Measurements from ENCODE around the gene KRT75.

KRT75 gene

DNA sequence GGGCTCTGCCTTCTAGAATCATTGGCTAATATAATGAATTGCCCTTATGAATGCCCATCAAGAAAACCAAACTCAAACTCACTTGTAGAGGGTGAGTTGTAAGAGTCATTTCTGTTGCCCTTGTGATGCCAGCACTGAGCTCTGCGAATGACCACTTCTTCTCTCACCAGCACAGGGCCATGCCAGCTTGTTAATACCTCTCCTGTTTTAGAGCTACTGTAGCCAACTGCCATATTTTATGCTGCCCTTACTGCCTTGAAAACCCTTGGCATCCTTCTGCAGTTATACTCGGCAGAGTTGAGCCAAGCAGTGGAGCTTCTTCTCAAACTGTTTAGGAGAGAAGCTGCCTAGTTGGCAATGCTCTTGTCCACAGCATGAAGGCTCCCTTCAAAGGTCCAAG, 8.1 kb downstream of the KRT75 start:
- H3K9ac ChIP-seq (ENCODE audit: low read length) = no peak overlapping the region
- H2BK15ac ChIP-seq (replicated peaks; ENCODE audit: low read depth) = no peak overlapping the region
- no peak overlapping the region for H2AK5ac ChIP-seq (ENCODE audit: low read length)
- no peaks in the 10 kb centered on the region for H3K79me1 ChIP-seq (ENCODE audit: low read length)
- no peak overlapping the region for H2BK120ac ChIP-seq (ENCODE audit: low read depth, low read length)
- no peak overlapping the region for H3K56ac ChIP-seq (ENCODE audit: low read length)
- no peak overlapping the region for H3K4me3 ChIP-seq (ENCODE audit: low read length)
- H3K4ac ChIP-seq (ENCODE audit: low read depth, low read length) = no peak overlapping the region
- no peak overlapping the region for H3K23ac ChIP-seq (ENCODE audit: low read length)
- no peak overlapping the region for H3K27ac ChIP-seq (ENCODE audit: low read depth, low read length)
- WGBS (ENCODE audit: extremely low coverage, insufficient coverage, low lambda C conversion rate) = no CpG with 5 or more reads among the region's 2 CpGs
- no peaks in the 10 kb centered on the region for H3K36me3 ChIP-seq (ENCODE audit: control insufficient read depth, insufficient read depth, low read length)
- DNase-seq = no peak
- no peak overlapping the region for H2BK5ac ChIP-seq (ENCODE audit: low read length)
- no peak overlapping the region for H4K5ac ChIP-seq (ENCODE audit: low read length)
- no peak overlapping the region for H3K18ac ChIP-seq (ENCODE audit: low read length)
- no peaks in the 10 kb centered on the region for H3K4me1 ChIP-seq (ENCODE audit: control insufficient read depth, low read depth, low read length)
- no peak overlapping the region for H3K4me2 ChIP-seq (ENCODE audit: low read length)
- no peaks in the 10 kb centered on the region for H3K79me2 ChIP-seq (ENCODE audit: control insufficient read depth, insufficient read depth, low read length)
- H3K27me3 ChIP-seq (ENCODE audit: insufficient read depth, low read length, poor library complexity) = no peaks in the 10 kb centered on the region
- no peak overlapping the region for H4K8ac ChIP-seq (ENCODE audit: low read depth, low read length)

DNA sequence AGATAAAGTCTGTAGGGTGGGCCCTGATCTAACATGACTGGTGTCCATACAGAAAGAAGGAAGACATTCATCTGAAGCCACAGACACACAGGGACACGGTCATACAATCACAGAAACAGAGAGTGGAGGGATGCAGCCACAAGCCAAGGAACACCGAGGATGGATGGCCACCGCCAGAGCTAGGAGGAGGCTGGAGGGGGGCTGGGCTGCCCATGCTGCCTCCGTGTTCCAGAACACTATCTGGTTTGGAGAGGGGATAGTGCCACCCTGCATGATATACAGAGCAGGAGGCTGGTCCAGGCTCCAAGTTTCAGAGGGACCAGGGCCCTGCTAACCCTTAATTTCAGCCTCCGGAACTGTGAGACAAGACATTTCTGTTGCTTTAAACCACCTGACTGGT, 8.7 kb downstream of the KRT75 start:
- no peak overlapping the region for H3K4me3 ChIP-seq (ENCODE audit: low read length)
- no peaks in the 10 kb centered on the region for H3K79me2 ChIP-seq (ENCODE audit: control insufficient read depth, insufficient read depth, low read length)
- no peak for DNase-seq
- no peaks in the 10 kb centered on the region for H3K27me3 ChIP-seq (ENCODE audit: insufficient read depth, low read length, poor library complexity)
- no CpG with 5 or more reads among the region's 5 CpGs for WGBS (ENCODE audit: extremely low coverage, insufficient coverage, low lambda C conversion rate)
- no peaks in the 10 kb centered on the region for H3K79me1 ChIP-seq (ENCODE audit: low read length)
- H2BK120ac ChIP-seq (ENCODE audit: low read depth, low read length) = no peak overlapping the region
- H3K56ac ChIP-seq (ENCODE audit: low read length) = no peak overlapping the region
- no peak overlapping the region for H3K27ac ChIP-seq (ENCODE audit: low read depth, low read length)
- no peak overlapping the region for H3K9ac ChIP-seq (ENCODE audit: low read length)
- no peaks in the 10 kb centered on the region for H3K4me1 ChIP-seq (ENCODE audit: control insufficient read depth, low read depth, low read length)
- H3K36me3 ChIP-seq (ENCODE audit: control insufficient read depth, insufficient read depth, low read length) = no peaks in the 10 kb centered on the region
- H3K23ac ChIP-seq (ENCODE audit: low read length) = no peak overlapping the region
- no peak overlapping the region for H3K4ac ChIP-seq (ENCODE audit: low read depth, low read length)
- H4K8ac ChIP-seq (ENCODE audit: low read depth, low read length) = no peak overlapping the region
- no peak overlapping the region for H3K18ac ChIP-seq (ENCODE audit: low read length)
- H2BK5ac ChIP-seq (ENCODE audit: low read length) = no peak overlapping the region
- no peak overlapping the region for H3K4me2 ChIP-seq (ENCODE audit: low read length)
- no peak overlapping the region for H4K5ac ChIP-seq (ENCODE audit: low read length)
- H2AK5ac ChIP-seq (ENCODE audit: low read length) = no peak overlapping the region
- no peak overlapping the region for H2BK15ac ChIP-seq (replicated peaks; ENCODE audit: low read depth)

DNA sequence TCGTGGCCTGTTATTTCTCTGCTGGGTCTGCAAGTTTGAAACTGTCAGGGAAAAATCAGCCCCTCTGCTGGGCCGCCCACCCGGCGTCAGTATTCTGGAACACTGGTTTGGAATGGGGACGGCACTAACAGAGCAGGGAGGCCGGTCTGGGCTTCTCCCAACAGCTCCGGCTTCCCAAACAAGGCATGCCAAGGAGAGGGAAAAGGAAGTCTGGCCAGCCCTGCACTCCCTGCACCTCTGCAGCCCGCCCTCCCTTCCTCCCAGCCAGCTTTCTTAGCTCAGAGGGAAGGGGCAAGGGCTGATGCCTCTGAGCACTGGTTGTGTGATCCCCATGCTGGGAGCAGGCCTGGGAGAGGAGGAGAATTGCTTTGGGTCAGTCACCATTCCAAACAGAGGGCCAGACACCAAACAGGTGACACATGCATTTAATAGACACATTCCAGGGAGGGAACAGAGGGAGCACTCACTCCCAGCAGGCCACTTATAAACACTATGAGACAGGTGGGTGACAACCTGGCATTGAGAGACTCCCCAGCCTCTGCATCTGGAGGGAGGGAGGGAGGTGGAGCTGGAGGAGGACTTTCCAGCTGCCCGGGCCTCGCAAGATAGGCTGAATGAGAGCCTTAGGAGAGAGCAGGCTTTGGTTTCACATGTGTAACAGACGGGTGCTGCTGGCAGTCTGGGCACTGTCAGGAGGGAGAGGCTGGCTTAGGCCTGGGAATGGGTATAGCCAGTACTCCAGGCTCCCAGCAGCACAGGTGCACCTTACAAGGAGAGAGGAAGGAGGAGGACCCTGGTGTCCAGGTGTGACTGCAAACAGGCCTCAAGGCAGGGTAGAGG, 10.3 kb downstream of the KRT75 start:
- Histone ChIP-seq H2BK120ac (ENCODE audit: low read depth, low read length) (no peak overlapping the region), H3K79me1 (ENCODE audit: low read length) (no peaks in the 10 kb centered on the region), H3K4me3 (ENCODE audit: low read length) (no peak overlapping the region), H3K4ac (ENCODE audit: low read depth, low read length) (no peak overlapping the region), H2AK5ac (ENCODE audit: low read length) (no peak overlapping the region), H3K4me1 (ENCODE audit: control insufficient read depth, low read depth, low read length) (no peaks in the 10 kb centered on the region), H3K27ac (ENCODE audit: low read depth, low read length) (no peak overlapping the region), H3K56ac (ENCODE audit: low read length) (peak overlapping the region; percentile 43), H2BK5ac (ENCODE audit: low read length) (no peak overlapping the region), H4K8ac (ENCODE audit: low read depth, low read length) (no peak overlapping the region), H3K27me3 (ENCODE audit: insufficient read depth, low read length, poor library complexity) (no peaks in the 10 kb centered on the region), H3K36me3 (ENCODE audit: control insufficient read depth, insufficient read depth, low read length) (no peaks in the 10 kb centered on the region), H3K18ac (ENCODE audit: low read length) (no peak overlapping the region), H4K5ac (ENCODE audit: low read length) (no peak overlapping the region), H3K9ac (ENCODE audit: low read length) (no peak overlapping the region), H3K4me2 (ENCODE audit: low read length) (no peak overlapping the region), H2BK15ac (replicated peaks; ENCODE audit: low read depth) (no peak overlapping the region), H3K23ac (ENCODE audit: low read length) (no peak overlapping the region), H3K79me2 (ENCODE audit: control insufficient read depth, insufficient read depth, low read length) (no peaks in the 10 kb centered on the region)
- no peak for DNase-seq
- WGBS (ENCODE audit: extremely low coverage, insufficient coverage, low lambda C conversion rate) = no CpG with 5 or more reads among the region's 11 CpGs

DNA sequence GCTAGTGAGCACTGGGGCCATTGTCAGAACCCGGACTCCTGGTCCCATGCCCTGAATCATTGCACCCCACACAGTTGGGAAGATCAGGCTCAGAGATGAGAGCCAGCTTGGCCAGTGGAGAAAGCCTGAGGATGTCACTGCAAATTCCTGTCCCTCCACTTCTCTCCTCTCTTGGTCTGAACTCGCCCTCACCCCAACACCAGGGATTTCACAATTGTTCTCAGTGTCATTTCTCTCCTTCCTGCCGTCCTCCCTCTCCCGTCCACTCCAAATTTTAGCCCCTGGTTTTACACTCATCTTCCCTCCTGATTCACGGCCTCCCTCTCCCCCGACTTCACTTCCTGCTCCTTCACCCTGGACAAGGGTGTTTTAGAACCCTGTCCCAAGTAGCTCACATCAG, 11.1 kb downstream of the KRT75 start:
- no peak overlapping the region for H2BK5ac ChIP-seq (ENCODE audit: low read length)
- H3K4me1 ChIP-seq (ENCODE audit: control insufficient read depth, low read depth, low read length) = no peaks in the 10 kb centered on the region
- H3K27ac ChIP-seq (ENCODE audit: low read depth, low read length) = no peak overlapping the region

DNA sequence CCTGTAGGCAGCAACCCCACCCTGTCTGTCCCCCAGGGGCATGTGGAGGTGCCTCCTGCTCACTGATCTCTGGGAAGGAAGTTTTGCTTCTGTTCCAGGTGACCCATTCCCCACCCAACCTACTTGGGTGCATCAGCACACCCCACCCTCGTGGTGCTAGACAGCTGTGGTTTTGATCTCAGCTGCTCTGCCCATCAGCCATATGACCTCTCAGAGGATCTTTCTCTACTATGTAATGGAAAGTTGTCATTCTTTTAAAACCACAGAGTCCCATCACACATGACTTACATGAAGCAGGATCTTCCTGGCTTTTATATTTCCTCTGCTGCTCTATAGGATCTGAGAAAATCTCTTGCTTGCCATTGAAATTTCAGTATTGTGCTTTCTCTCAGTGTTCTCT, 14.5 kb downstream of the KRT75 start:
- Histone ChIP-seq H2BK5ac (ENCODE audit: low read length) (no peak overlapping the region), H3K79me1 (ENCODE audit: low read length) (no peaks in the 10 kb centered on the region), H3K23ac (ENCODE audit: low read length) (no peak overlapping the region), H3K4me1 (ENCODE audit: control insufficient read depth, low read depth, low read length) (no peaks in the 10 kb centered on the region), H3K27me3 (ENCODE audit: insufficient read depth, low read length, poor library complexity) (no peaks in the 10 kb centered on the region), H3K9ac (ENCODE audit: low read length) (no peak overlapping the region), H4K5ac (ENCODE audit: low read length) (no peak overlapping the region), H4K8ac (ENCODE audit: low read depth, low read length) (no peak overlapping the region), H3K4me3 (ENCODE audit: low read length) (no peak overlapping the region), H3K36me3 (ENCODE audit: control insufficient read depth, insufficient read depth, low read length) (no peaks in the 10 kb centered on the region), H3K4me2 (ENCODE audit: low read length) (no peak overlapping the region), H3K4ac (ENCODE audit: low read depth, low read length) (no peak overlapping the region), H3K27ac (ENCODE audit: low read depth, low read length) (no peak overlapping the region), H3K79me2 (ENCODE audit: control insufficient read depth, insufficient read depth, low read length) (no peaks in the 10 kb centered on the region), H3K18ac (ENCODE audit: low read length) (no peak overlapping the region), H2AK5ac (ENCODE audit: low read length) (no peak overlapping the region), H2BK15ac (replicated peaks; ENCODE audit: low read depth) (no peak overlapping the region), H3K56ac (ENCODE audit: low read length) (no peak overlapping the region), H2BK120ac (ENCODE audit: low read depth, low read length) (no peak overlapping the region)
- DNase-seq = no peak
- no CpG with 5 or more reads among the region's 1 CpG for WGBS (ENCODE audit: extremely low coverage, insufficient coverage, low lambda C conversion rate)

More for the DNA sequence above, 11.1 kb downstream of the KRT75 start:
- no peak overlapping the region for H3K4me2 ChIP-seq (ENCODE audit: low read length)
- DNase-seq = no peak
- no peak overlapping the region for H2BK120ac ChIP-seq (ENCODE audit: low read depth, low read length)
- H3K79me2 ChIP-seq (ENCODE audit: control insufficient read depth, insufficient read depth, low read length) = no peaks in the 10 kb centered on the region
- H3K36me3 ChIP-seq (ENCODE audit: control insufficient read depth, insufficient read depth, low read length) = no peaks in the 10 kb centered on the region
- H3K4me3 ChIP-seq (ENCODE audit: low read length) = no peak overlapping the region
- no peaks in the 10 kb centered on the region for H3K27me3 ChIP-seq (ENCODE audit: insufficient read depth, low read length, poor library complexity)
- WGBS (ENCODE audit: extremely low coverage, insufficient coverage, low lambda C conversion rate) = no CpG with 5 or more reads among the region's 6 CpGs
- H3K18ac ChIP-seq (ENCODE audit: low read length) = no peak overlapping the region
- no peak overlapping the region for H4K8ac ChIP-seq (ENCODE audit: low read depth, low read length)
- no peak overlapping the region for H3K4ac ChIP-seq (ENCODE audit: low read depth, low read length)
- H3K79me1 ChIP-seq (ENCODE audit: low read length) = no peaks in the 10 kb centered on the region
- H2AK5ac ChIP-seq (ENCODE audit: low read length) = no peak overlapping the region
- H3K23ac ChIP-seq (ENCODE audit: low read length) = no peak overlapping the region
- no peak overlapping the region for H4K5ac ChIP-seq (ENCODE audit: low read length)
- no peak overlapping the region for H2BK15ac ChIP-seq (replicated peaks; ENCODE audit: low read depth)
- H3K9ac ChIP-seq (ENCODE audit: low read length) = no peak overlapping the region
- no peak overlapping the region for H3K56ac ChIP-seq (ENCODE audit: low read length)

Data from mesendoderm (in vitro differentiated cells).